Measurements from ENCODE around the gene VTI1A. TPM values are rescaled to one million over a fixed set of nuclear protein-coding genes. Genes with fewer than 3 reads are reported as not detected.
"Not testable (repeated sequence)": the region's sequence is repeated elsewhere in the genome, so short reads cannot be mapped to it uniquely, and the experiment has no call there.

Gene VTI1A
- total RNA-seq, 1 donor from 2014 or later: 32.6 TPM

GRCh38 chr10:112722758-112723157, 275.7 kb downstream of the VTI1A start:
- H3K27me3 Mint-ChIP-seq: no peaks in the 10 kb centered on the region
- H3K36me3 Mint-ChIP-seq: peaks cover 9% of the 10 kb centered on the region
- peaks cover 24% of the 10 kb centered on the region for H3K4me1 Mint-ChIP-seq (ENCODE audit: unreplicated experiment)
- H3K4me3 Mint-ChIP-seq: no peak overlapping the region
- TF ChIP-seq CTCF (conservative IDR thresholded peaks at IDR 0.05): no peak
- DNase-seq (ENCODE audit: extremely low spot score, unreplicated experiment): no peak
- peaks cover 11% of the 10 kb centered on the region for H3K9me3 Mint-ChIP-seq
- no peak overlapping the region for H3K27ac Mint-ChIP-seq

GRCh38 chr10:112723876-112724275, 276.9 kb downstream of the VTI1A start:
- Mint-ChIP-seq H3K36me3 (peaks cover 4% of the 10 kb centered on the region), H3K4me1 (ENCODE audit: unreplicated experiment) (peaks cover 26% of the 10 kb centered on the region), H3K9me3 (peaks cover 11% of the 10 kb centered on the region), H3K4me3 (no peak overlapping the region), H3K27ac (no peak overlapping the region), H3K27me3 (no peaks in the 10 kb centered on the region)
- no peak for DNase-seq (ENCODE audit: extremely low spot score, unreplicated experiment)
- TF ChIP-seq CTCF (conservative IDR thresholded peaks at IDR 0.05): no peak

- Mint-ChIP-seq H3K36me3 (peaks cover 4% of the 10 kb centered on the region), H3K4me3 (no peak overlapping the region), H3K4me1 (ENCODE audit: unreplicated experiment) (peaks cover 28% of the 10 kb centered on the region), H3K27me3 (no peaks in the 10 kb centered on the region), H3K27ac (peak overlapping the region; percentile 19), H3K9me3 (peaks cover 11% of the 10 kb centered on the region)
- DNase-seq (ENCODE audit: extremely low spot score, unreplicated experiment): no peak
- no peak for TF ChIP-seq CTCF (conservative IDR thresholded peaks at IDR 0.05)
Measured at GRCh38 chr10:112724404-112724991, 277.5 kb downstream of the VTI1A start.

GRCh38 chr10:112728118-112728883, 281.3 kb downstream of the VTI1A start:
- Mint-ChIP-seq H3K9me3 (peaks cover 4% of the 10 kb centered on the region), H3K27me3 (no peaks in the 10 kb centered on the region), H3K27ac (no peak overlapping the region), H3K4me1 (ENCODE audit: unreplicated experiment) (peaks cover 49% of the 10 kb centered on the region), H3K36me3 (peaks cover 4% of the 10 kb centered on the region), H3K4me3 (no peak overlapping the region)
- no peak for DNase-seq (ENCODE audit: extremely low spot score, unreplicated experiment)
- no peak for TF ChIP-seq CTCF (conservative IDR thresholded peaks at IDR 0.05)

- peaks cover 4% of the 10 kb centered on the region for H3K9me3 Mint-ChIP-seq
- DNase-seq (ENCODE audit: extremely low spot score, unreplicated experiment): no peak
- no peak for TF ChIP-seq CTCF (conservative IDR thresholded peaks at IDR 0.05)
- H3K36me3 Mint-ChIP-seq: peaks cover 4% of the 10 kb centered on the region
- H3K27me3 Mint-ChIP-seq: no peaks in the 10 kb centered on the region
- H3K27ac Mint-ChIP-seq: no peak overlapping the region
- H3K4me3 Mint-ChIP-seq: no peak overlapping the region
- H3K4me1 Mint-ChIP-seq (ENCODE audit: unreplicated experiment): peaks cover 48% of the 10 kb centered on the region
Measured at GRCh38 chr10:112728997-112729396, 282.0 kb downstream of the VTI1A start.

GRCh38 chr10:112731450-112731849, 284.4 kb downstream of the VTI1A start:
- H3K36me3 Mint-ChIP-seq; H3K27ac Mint-ChIP-seq; H3K4me3 Mint-ChIP-seq; DNase-seq (ENCODE audit: extremely low spot score, unreplicated experiment); H3K27me3 Mint-ChIP-seq; H3K9me3 Mint-ChIP-seq: not testable (repeated sequence)
- H3K4me1 Mint-ChIP-seq (ENCODE audit: unreplicated experiment): peaks cover 38% of the 10 kb centered on the region
